Activated T-cell treated with anti-CD3 and anti-CD28 coated beads for 4 hours (primary cell): ENCODE measurements around the gene NAV2.
"Not testable (repeated sequence)": the region's sequence is repeated elsewhere in the genome, so short reads cannot be mapped to it uniquely, and the experiment has no call there.

Source experiments
- DNase-seq: peaks from one replicate; pipeline ENCODE4 v3.0.0-alpha.2; 2020

Gene NAV2

DNA sequence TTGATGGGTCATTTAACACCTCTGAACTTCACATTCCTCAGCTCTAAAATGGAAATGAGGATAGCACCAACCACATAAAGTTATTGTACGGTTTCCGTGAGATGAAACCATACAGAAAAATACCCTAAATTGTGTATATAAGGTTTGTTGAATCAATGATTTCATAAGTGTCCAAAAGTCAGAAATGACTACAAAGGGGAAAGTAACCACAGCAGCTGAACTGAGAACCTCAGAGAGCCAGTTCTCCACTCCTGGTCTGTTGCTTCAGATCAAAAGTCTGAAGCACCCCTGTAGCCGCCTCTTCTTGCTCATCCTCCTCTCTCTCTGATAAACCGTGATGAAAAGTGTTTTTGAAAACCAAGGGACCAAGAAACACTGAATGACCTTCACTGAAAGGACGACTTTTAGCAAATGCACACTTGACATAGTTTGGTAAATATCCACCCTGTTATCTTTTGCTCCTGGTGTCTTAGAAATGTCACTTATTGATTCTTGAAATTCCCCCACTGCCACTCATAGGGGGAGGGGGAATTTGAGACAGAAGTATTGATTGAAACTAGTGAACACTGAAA, 194.5 kb downstream of the NAV2 start:
- DNase-seq: no peak

DNA sequence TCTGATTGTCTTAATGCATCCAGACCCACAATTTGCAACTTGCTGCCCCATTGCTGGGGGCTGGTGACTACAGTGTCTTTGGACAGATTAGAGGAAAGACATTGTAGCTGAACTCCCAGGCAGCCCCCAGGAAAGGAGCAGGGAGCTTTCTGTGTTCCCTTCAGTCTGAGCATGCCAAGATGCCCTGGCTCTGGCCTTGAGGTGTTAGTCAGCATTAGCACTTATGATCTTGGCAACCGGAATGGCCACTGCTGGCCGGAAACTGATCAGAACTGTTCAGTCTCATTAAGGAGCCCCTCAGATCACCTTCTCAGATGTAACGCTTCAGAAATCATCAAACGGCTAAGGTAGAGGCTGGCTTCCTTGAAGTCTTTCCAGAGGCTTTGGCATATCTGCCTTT, 195.2 kb downstream of the NAV2 start:
- no peak for DNase-seq

DNA sequence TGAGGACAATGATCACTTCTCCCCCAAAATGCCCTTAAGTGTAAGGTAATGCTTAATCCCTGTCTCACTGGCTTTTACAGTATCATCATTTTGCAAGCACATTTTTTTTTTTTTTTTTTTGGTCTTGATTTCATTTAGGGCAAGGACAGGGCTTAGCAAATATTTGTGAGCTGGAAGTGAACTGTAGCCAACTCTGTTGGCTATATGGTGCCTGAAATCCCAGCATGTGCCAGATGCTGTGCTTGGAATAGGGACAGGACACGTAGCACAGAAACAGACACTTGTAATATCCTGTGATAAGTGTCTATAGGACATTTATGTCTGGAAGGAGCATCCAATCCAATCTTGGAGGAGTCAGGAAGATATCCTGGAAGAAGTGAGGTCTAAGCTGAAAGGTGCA, 198.3 kb downstream of the NAV2 start:
- DNase-seq: no peak

DNA sequence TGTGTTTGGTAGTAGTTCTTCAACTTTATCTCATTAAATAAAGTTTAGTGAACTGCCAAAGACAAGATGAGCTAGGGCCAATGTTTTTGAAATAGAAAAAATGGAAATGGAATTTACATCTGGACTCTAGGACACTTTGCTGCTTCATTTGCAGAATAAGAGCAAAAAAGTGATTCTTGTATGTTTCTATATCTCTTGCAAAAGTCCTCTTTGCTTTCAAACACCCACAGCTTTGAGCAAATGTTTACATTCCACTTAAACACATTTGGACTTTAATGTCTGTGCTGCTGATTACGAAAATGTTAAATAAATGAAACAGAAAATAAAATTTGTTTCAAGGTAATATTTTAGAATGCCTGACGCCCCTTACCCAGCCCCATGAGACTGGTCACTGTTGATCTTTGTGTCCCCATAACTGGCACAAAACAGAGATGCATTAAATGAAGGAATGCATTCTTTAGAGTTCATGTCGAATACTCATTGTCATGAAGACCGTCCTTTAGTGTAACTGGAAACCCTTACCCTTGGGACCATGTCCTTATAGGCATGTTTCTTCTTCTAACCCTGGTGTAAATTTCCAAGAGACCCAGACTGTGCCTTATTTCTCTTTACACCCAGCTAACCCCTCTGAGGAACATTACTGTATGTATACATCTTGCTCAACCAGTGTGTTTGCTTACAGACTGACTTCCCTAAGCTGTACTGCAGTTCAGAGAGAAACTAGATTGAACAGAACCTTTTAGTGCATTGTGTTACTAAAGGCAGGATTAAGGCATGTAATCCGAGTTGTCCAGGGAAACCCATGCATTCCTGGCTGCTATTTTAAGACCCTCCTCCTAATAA, 199.7 kb downstream of the NAV2 start:
- DNase-seq: no peak

DNA sequence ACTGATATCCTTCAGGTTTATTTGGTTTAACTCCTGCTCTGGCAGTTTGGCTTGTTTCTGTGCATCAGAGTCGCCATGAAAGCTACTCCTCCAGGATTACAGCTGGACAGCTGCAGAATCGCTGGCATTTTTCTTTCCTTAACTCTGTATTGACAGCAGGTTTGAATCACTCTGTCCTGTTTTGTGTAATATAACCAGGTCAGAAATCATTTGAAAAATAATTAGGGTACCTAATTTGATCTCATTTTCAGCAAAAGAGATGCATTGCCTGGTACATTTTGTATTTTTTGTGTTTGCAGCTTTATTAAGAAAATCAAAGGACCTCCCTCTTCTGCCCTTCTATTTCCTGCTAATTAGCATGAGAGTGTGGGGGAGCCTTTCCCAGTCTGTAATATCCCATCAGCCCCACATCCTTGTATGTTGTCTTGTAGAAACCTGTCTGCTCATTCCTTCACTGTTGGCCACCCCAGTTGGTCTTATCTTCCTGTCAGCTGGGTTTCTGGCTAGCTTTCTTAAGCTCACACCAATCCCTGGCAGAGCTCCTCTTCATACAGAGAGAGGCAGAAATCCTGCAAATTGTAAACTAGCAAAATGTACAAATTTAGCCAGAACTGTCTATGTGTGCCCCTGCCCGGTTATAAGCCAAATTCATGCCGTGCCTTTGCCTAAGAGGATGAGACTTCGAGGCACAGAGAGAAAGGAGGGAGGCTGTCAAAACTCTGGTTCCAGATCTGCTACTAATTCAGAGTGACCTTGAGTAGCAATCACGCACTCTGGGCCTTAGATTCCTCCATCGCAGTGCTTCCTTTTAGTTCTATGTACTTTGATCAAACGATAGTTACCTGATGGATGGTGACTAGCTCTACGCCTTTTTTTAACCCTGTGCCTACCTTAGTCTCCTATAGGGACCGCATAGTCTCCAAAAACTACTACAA, 200.6 kb downstream of the NAV2 start:
- no peak for DNase-seq

DNA sequence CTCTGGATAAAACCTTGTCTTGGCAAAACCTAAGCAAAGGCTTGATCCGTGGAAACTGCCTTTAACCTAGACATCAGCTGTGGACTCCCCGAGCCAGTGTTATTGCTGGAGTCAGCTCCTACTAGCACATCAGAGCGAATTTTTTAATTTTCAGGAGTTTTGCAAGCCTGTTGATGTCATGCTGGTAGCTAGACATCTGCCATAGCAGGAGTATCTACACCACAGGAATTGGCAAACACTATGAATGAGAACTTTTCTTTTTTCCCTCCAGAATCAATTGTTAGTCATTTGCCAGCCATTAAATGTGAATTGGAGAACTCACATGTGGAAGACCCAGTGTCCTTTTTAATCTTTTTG, 201.2 kb downstream of the NAV2 start:
- DNase-seq: no peak

DNA sequence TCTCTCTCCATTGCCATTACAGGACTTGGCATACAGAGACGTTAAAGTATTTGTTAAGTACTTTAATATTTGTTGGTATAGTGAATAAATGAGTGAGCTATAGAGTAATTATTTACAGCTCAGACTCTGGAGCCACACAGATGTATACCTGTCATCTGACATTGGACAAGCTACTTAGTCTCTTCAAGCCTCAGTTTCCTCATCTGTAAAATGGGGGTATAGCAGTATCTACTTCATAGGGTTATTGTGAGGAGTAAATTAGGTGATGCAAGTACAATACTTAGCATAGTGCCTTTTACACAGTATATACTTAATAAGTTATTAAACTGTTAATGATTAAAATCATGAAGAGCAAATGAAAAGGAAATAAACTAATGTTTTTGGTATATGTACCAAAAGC, 203.2 kb downstream of the NAV2 start:
- no peak for DNase-seq

DNA sequence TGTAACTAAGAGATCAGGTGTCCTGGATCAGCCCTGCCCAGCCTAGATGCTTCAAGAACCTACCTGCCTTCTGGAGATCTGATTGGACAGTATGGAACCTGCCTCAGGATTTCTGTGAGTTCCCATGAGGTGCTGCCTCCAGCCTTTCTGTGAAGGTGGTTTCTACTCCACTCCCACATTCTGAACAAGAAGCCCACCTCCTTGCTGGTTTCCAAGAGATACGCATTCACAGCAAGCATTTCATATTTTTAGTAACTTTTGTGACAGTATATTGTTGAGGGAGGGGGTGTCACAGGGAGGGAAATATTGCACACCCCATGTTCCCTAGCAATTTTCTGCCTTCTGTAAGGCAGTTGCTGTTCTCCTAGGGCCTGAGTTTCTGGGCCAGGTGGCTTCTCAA, 204.4 kb downstream of the NAV2 start:
- DNase-seq: no peak

DNA sequence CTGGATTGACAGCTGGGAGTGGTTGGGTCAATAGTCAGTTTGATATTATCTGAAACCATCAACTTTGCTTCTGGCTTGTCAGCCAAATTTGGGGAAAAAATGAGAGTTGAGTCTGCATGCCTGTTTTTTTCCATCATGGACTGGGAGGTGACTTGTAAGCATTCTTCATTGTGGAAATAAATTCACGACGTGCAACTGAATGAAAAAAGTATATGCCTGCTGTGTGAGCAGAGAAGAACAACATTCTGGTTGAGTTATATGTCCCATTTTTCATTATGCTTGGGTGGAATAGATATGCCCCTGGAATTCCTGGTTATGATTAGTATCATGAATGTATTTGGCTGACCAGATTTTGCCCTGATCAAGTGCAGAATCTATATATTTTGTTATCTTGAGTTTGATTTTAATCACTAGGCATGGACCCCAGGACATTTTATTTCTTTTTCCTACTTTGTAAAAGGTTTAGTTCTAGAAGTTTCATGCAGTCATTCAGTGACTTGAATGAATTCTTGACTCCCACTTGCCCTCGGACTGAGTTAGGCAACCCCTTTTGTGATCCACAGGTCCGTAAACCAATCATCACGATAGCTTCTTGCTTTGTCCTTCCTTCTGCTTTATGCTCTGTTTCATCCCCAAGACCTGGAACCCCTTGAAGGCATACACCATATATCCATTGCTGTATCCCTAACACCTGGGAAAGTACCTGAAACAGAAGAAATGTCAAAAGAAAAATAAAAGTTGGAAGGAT, 205.8 kb downstream of the NAV2 start:
- no peak for DNase-seq

DNA sequence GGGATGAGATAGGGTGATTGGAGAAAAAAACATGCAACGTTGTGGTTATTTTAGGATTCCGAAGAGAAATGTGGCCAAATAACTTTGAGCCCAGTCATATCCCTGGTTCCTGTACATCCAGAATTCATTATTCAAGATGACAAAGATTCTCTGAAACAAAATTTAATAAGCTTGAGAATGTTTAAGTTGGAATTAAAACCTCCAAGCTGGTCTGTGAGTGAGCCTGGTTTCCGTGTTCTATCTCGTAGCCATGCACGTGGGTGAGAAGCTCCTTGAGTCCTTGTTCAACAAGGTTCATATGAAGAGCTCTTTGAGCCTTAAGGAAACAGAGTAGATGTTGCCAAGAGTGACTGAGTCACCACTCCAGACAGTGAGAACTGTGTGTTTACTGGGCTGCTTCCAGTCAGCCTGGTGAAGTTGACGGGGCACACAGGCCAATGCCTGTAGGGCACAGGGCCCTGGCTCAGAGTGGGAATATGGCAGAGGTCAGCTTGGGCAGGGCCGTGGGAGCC, 206.5 kb downstream of the NAV2 start:
- DNase-seq: no peak

DNA sequence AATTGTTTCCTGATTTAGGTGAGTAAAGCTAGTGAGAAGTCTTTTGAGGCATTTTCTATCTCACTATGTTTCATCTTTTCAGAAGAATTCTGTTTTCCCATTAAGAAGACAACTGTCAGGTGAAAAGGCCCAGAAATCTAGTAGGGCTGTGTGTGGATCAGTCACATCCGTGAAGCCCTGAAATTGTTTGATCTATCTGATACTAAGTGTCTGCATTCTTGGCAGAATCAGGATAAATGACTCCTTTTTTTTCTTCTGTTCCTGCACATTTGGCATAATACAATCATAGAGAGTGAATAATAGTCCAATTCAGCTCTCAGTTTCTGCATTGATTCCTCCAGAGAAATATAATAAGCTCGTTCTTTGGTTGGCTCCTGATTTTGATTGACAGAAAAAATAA, 208.3 kb downstream of the NAV2 start:
- no peak for DNase-seq

DNA sequence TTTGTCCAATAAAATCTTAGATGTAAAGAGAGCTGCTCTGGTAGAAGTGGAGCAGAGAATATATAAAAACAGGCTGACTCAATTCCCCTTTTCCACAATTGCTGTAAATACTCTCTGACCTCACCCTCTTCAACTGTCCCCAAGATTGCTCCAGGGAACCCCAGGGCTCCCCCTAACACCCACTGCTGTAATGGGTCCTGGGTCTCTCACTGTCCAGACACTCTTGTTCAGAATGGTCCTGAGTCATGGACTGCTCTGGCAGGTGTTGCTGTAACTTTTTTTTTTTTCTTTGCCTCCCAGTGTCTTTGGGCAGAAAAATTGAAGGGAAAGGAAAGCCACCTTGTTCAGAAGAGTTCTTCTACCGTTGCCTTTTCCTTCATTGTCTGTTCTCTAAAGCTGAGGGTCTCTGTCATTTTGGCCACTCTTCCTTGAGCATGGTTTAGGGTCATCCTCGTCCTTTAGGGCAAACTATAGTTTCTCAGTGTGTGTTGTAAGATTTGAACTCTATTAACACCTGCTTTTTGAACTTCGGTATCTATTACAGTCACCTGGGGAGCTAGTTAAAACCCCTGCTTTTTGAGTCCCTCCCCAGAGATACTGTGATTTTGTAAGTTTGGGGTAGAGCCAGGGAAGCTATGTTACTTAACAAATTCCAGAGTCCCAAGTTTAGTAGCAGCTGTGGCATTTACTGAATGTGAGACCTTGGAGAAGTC, 209.5 kb downstream of the NAV2 start:
- no peak for DNase-seq

DNA sequence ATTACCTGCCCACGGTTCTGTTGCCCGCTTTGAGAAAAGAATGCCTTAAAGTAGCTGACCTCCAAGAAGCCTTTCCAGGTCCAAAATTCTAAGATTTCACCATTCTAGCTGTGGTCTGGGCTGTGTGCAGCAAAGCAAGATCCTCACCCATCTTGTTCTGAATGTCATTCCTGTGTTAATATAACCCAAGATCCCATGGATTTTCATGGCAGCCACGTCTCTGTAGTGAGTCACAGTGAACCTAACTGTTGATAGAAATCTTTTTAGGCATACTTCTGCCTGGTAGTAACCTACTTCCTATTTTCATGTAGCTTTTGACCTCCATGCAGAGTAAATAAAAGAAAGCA, 210.0 kb downstream of the NAV2 start:
- DNase-seq: no peak

DNA sequence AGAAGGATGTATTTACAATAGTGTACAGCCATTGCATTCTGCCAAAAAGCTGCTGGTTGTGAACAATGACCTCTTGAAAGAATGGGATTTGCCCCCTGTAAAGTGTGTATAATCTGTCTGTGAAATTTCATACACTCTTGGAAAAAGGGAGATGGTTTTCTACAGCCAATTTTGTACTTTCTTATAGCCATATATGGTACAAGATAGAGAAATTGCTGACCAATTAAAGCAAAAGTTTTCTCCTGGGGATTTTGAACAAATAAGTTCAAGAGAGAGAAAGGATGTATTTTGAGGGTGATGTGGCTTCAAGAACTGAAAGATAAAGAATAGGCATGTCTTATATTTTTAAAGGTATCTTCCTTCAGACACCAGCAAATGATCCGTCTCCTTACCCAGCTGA, 211.0 kb downstream of the NAV2 start:
- DNase-seq: no peak

DNA sequence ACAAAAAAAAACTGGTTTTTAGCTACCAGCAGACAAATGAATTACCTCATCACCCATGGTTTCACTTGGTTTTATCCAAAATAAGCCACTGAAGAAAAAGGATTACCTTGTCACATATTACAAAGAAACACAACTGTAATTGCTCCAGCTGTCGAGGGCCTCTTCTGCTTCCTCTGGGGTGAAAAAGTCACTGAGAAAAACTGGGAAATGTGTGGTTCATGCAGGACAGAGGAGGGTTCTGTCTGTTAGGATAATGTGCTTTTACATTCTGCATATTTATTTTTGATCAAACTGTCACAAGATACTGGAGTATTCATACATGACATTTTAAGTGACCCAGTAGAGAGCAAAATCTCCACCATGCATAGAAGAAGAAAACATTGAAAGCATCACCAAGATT, 211.7 kb downstream of the NAV2 start:
- no peak for DNase-seq

DNA sequence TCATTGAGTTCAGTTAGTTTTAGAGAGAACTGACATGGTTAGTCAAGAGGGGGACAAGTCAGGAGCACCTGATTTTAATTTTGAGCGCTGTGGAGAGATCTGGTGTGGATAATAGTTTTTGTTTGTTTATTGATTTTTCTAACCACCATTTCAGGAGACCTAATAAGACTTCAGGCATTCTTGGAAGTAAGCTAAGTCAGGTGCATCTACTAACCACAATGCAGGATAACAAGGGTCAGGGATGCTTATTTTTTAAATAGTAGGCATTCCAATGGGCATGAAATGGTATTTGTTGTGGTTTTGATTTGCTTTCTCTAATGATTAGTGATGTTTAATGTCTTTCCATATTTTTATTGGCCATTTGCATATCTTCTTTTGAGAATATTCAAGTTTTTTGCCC, 212.1 kb downstream of the NAV2 start:
- DNase-seq: no peak

DNA sequence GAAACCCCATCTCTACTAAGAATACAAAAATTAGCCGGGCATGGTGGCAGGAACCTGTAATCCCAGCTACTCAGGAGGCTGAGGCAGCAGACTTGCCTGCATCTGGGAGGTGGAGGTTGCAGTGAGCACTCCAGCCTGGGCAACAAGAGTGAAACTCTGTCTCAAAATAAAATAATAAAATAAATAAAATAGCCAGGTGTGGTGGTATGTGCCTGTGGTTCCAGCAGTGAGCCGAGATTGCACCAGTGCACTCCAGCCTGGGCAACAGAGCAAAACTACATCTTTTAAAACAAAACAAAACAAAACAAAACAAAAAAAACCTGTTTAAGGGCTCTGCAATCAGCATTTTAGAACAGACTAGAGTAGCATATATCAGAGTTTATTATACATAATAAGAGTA, 214.8 kb downstream of the NAV2 start:
- not testable (repeated sequence) for DNase-seq

DNA sequence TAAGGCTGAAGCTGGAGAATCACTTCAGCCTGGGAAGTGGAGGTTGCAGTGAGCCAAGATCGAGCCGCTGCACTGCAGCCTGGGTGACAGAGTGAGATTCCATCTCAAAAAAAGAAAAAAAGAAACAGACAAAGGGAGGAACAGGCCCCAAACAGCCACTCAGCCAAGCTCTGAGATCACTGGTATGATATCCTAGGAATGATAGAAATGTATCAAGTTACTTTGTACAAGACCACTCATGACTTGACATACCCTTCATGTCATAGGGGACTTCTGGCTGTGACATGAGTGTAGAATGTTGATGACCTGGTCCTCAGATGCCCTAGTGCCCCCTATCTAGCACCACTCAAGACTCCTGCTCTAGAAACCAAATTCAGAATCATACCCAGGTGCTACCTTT, 216.5 kb downstream of the NAV2 start:
- DNase-seq: no peak

DNA sequence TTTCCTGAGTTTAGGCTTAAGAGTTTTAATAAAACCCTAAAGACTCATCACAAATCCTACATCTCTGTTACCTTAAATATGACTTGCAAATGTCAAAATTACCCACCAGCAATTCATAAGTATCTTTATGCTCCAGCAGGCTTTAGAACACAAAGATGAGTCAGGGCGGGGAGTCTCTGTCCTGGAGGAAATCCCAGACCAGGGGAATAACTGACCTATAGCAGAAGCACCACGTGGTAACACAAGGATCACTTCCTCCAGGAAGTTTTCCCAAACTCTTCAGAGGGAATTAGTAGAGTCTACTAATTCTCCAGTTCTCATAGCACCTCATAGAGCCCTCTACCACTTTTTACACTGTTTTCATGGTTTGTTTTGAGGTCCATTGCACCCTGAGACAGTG, 217.0 kb downstream of the NAV2 start:
- DNase-seq: no peak

DNA sequence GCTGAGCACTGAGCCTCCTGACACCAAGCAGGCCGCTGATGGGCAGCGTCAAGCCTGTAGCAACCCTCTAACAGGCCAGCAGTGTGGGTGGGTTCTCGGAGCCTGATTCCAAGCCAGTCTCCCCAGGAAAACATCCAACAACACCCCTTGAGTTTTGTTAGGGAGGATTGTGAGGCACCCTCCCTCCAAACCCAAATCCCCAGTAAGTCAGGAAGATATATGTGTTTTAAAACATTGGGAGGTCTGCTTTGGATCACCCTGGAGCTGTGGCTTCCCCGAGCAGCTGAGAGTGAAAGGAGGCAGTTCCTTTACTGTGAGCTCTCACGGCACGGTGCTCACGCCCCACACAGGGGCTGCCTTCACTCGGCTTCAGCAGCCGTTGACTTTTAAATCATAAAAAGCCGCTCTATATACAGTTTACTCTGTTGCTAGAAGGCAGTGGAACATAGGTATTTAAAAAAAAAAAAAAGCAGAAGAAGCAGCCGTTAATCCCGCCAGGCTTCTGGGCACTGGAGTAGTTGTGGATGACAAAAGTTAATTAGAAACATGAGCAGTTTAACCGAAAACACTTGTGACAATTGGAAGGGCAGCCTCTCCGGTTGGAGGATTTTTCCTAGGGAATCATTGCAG, 218.6 kb downstream of the NAV2 start:
- no peak for DNase-seq

DNA sequence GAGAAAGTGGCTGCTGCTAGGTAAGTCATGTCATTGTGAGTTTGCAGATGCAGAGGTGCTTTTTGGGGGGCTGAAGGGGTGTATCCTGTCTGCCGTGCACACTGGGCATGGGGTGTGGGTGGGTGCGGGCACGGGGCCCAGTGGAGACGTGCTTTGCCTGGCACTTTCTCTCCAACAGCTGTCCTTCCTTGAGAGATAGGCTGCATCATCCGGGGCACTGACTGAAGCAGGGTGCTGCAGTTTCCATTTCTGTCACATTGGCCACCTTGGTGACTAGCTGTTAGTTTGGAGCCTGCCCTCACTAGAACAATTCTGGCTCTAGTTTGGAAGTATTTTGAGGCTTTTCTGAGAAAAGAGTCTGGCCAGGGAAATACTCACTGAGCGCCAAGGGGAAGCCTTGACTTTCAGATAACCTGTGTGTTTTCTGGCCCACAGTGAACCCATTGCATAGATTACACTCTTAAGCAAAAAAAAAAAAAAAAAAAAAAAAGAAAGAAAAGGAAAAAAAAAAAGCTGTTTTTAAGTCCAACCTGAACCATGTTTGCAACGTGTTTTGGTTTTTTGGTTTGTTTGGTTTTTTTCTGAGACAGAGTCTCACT, 219.2 kb downstream of the NAV2 start:
- no peak for DNase-seq
